ENCODE measurements around the gene RTRAF. TPM values are rescaled to one million over a fixed set of nuclear protein-coding genes. Genes with fewer than 3 reads are reported as not detected.

RTRAF gene
- total RNA-seq: 109 and 140 TPM in 2 replicates

GRCh38 chr14:51989293-51990234 is at the start of gene RTRAF:
Gene RTRAF (plus strand): TSS chr14:51989546. CDS start chr14:51989640, 94 bp downstream.

Other genes starting within 250 kb of the RTRAF start
- gene GNG2, start 128.9 kb upstream of the RTRAF start, total RNA-seq: 11.3 and 13.6 TPM in 2 replicates
- 46.7 and 54.0 TPM in 2 replicates for gene NID2, start 79.5 kb downstream of the RTRAF start, total RNA-seq